HepG2 (cell line): ENCODE data around the gene OR14A2. TPM values are rescaled to one million over a fixed set of nuclear protein-coding genes. Genes with fewer than 3 reads are reported as not detected.
"Not testable (repeated sequence)": the region's sequence is repeated elsewhere in the genome, so short reads cannot be mapped to it uniquely, and the experiment has no call there.

Experiments used
- ATAC-seq: fragments of 200-7000 bp; cut with Tn5 transposase; 3 replicates; pipeline ENCODE4 v1.9.1; 2020; ENCODE audit warnings: mild to moderate bottlenecking, moderate library complexity
- BruUV-seq: library from RNA; stranded (reverse); fragments of 400-500 nt; replicated peaks from 2 replicates; lab custom pipeline; 2021; lab: Mats Ljungman, UMichigan
- CTCF ChIA-PET: fragments of 300-600 bp; formaldehyde crosslinking; extraction: SDS; loops from one replicate; lab custom pipeline; 2021; ENCODE audit warnings: low total read pairs, inconsistent platforms, low intra/inter-chr PET ratio; lab: Yijun Ruan, JAX
- POLR2A ChIA-PET: fragments of 350-600 bp; sonication (Branson Sonifier 250); formaldehyde crosslinking; loops from one replicate; lab custom pipeline; 2020; ENCODE audit warnings: antibody characterized with exemption, inconsistent platforms; lab: Yijun Ruan, JAX
- DNase-seq: peaks from one replicate; pipeline ENCODE4 v3.0.0-alpha.2; 2015; ENCODE audit warnings: low spot score
- FAIRE-seq: peaks from 3 replicates; lab custom pipeline; 2011; peaks lifted over from hg19 to GRCh38; lab: Jason Lieb, UNC
- H2AFZ ChIP-seq: one replicate; pipeline ENCODE4 v1.6.1; 2011; ENCODE audit warnings: low read length, inconsistent platforms
- H3K27ac ChIP-seq: fragments of 300-600 bp; 3 replicates; pipeline ENCODE4 v1.8.0; 2011; ENCODE audit warnings: mixed run types, mild to moderate bottlenecking, mixed read lengths, low read length, inconsistent platforms; ENCODE audit not compliant: insufficient read depth; ENCODE audit errors: extremely low read length
- H3K27me3 ChIP-seq, 2 experiments: fragments of 200-600 bp in 1 of 2; 2 replicates in 1 of 2; 3 replicates in 1 of 2; pipeline versions ENCODE4 v1.6.0 to v1.8.0; 2011; ENCODE audit warnings: low read length in 2 of 2, mild to moderate bottlenecking in 2 of 2, moderate library complexity in 2 of 2, inconsistent platforms in 1 of 2; ENCODE audit not compliant: insufficient read depth in 2 of 2, control insufficient read depth in 1 of 2
- H3K36me3 ChIP-seq, 2 experiments: fragments of 200-600 bp in 1 of 2; replicated peaks in 1 of 2; 2 replicates in 1 of 2; 3 replicates in 1 of 2; pipeline versions ENCODE4 v1.5.1 to v1.8.0; 2011; ENCODE audit warnings: low read length in 2 of 2, inconsistent platforms in 1 of 2; ENCODE audit not compliant: insufficient read depth in 2 of 2, control insufficient read depth in 1 of 2
- H3K4me1 ChIP-seq: 2 replicates; pipeline ENCODE4 v1.5.1; 2012; ENCODE audit warnings: low read length, inconsistent platforms; ENCODE audit not compliant: insufficient read depth
- H3K4me2 ChIP-seq: 2 replicates; pipeline ENCODE4 v1.6.0; 2011; ENCODE audit warnings: low read depth, low read length, inconsistent platforms
- H3K4me3 ChIP-seq, 3 experiments: fragments of 200-600 bp in 1 of 3; sonication (generic), shearing (Covaris generic) in 1 of 3; replicated peaks in 1 of 3; 2 replicates each; pipeline ENCODE4 v1.5.1; 2011 to 2016; ENCODE audit warnings: low read length in 3 of 3, inconsistent platforms in 2 of 3, low read depth in 2 of 3, mild to moderate bottlenecking in 2 of 3, control low read depth in 1 of 3, mixed read lengths in 1 of 3; ENCODE audit not compliant: insufficient read depth in 1 of 3
- H3K79me2 ChIP-seq: one replicate; pipeline ENCODE4 v1.6.1; 2011; ENCODE audit warnings: low read length, inconsistent platforms; ENCODE audit not compliant: insufficient read depth
- H3K9ac ChIP-seq: 2 replicates; pipeline ENCODE4 v1.6.0; 2011; ENCODE audit warnings: mild to moderate bottlenecking, low read depth, low read length, inconsistent platforms; ENCODE audit not compliant: insufficient read depth
- H3K9me3 ChIP-seq: 2 replicates; pipeline ENCODE4 v1.5.1; 2012; ENCODE audit warnings: mild to moderate bottlenecking, low read length
- H4K20me1 ChIP-seq: 2 replicates; pipeline ENCODE4 v1.6.0; 2011; ENCODE audit warnings: inconsistent platforms, mild to moderate bottlenecking, low read length, moderate library complexity; ENCODE audit not compliant: insufficient read depth
- ARNT ChIP-seq: fragments of 450-650 bp; IDR thresholded peaks from 2 replicates; pipeline ENCODE4 v1.6.1; 2017
- FOXK1 ChIP-seq: sonication (generic); formaldehyde crosslinking; IDR thresholded peaks from 2 replicates; pipeline ENCODE4 v1.4.0; 2020; ENCODE audit warnings: low read depth, missing genetic modification reagents, borderline replicate concordance
- KLF16 ChIP-seq, 2 experiments: sonication (generic) in 1 of 2; formaldehyde crosslinking in 1 of 2; IDR thresholded peaks; 2 replicates each; pipeline versions ENCODE4 v1.6.1 to v1.8.0; 2016 to 2023; ENCODE audit warnings: missing genetic modification reagents in 2 of 2, missing compliant biosample characterization in 1 of 2
- NR2F1 ChIP-seq, 2 experiments: fragments of 450-650 bp in 1 of 2; formaldehyde crosslinking in 1 of 2; IDR thresholded peaks; 2 replicates each; pipeline versions ENCODE4 v1.5.0 to v1.6.1; 2016 to 2020; ENCODE audit warnings: mild to moderate bottlenecking in 1 of 2, missing compliant biosample characterization in 1 of 2, missing genetic modification reagents in 1 of 2, moderate library complexity in 1 of 2
- PAF1 ChIP-seq: IDR thresholded peaks from 2 replicates; pipeline ENCODE4 v1.6.1; 2016; ENCODE audit warnings: missing genetic modification reagents, missing compliant biosample characterization
- SMYD3 ChIP-seq: sonication (generic); formaldehyde crosslinking; IDR thresholded peaks from 2 replicates; pipeline ENCODE4 v1.8.1; 2023; ENCODE audit warnings: mild to moderate bottlenecking, missing genetic modification reagents
- TARDBP ChIP-seq: sonication (generic); formaldehyde crosslinking; IDR thresholded peaks from 2 replicates; pipeline ENCODE4 v1.8.0; 2022; ENCODE audit warnings: mild to moderate bottlenecking, missing genetic modification reagents
- ZNF33B ChIP-seq: sonication (generic); formaldehyde crosslinking; IDR thresholded peaks from 2 replicates; pipeline ENCODE4 v1.5.1; 2020; ENCODE audit warnings: mild to moderate bottlenecking, missing genetic modification reagents
- ZNF737 ChIP-seq: sonication (generic); formaldehyde crosslinking; IDR thresholded peaks from 2 replicates; pipeline ENCODE4 v1.5.0; 2020; ENCODE audit warnings: missing genetic modification reagents, mild to moderate bottlenecking, borderline replicate concordance
- ZNF766 ChIP-seq: sonication (generic); formaldehyde crosslinking; IDR thresholded peaks from 2 replicates; pipeline ENCODE4 v1.5.0; 2020; ENCODE audit warnings: missing genetic modification reagents, borderline replicate concordance
- WGBS: methylation state at CpG from one replicate; pipeline ENCODE4 v1.1.6; 2017; ENCODE audit warnings: low lambda C conversion rate; 5-methylcytosine and 5-hydroxymethylcytosine counted together
- in situ Hi-C: cut with HindIII; loops from 2 replicates; pipeline ENCODE4 v1.10.0; 2017; ENCODE audit warnings: low pct_unique_long_range_greater_than_20kb; ENCODE audit not compliant: extremely low pct_ligation_motif_present
- intact Hi-C: fragments of 100-400 bp; cut with micrococcal nuclease; formaldehyde crosslinking; loops from one replicate; pipeline ENCODE4 v1.10.0; 2022; ENCODE audit not compliant: unreplicated experiment
- polyA plus RNA-seq, 8 experiments: library from polyadenylated mRNA; depleted of rRNA in 3 of 8; stranded (reverse) in 7 of 8; unstranded in 1 of 8; fragments of >200 nt; fragmentation: Illumina TruSeq in 4 of 8; extraction: Trizol in 4 of 8; gene quantifications; 2 replicates each; pipeline versions ENCODE4 v1.2.1 to v1.2.3, GENCODE V29; 2011 to 2016; ENCODE audit warnings: low read depth in 4 of 8, missing spikeins in 1 of 8, mixed read lengths in 1 of 8; ENCODE audit not compliant: insufficient read depth in 1 of 8
- total RNA-seq, 5 experiments: library from RNA; depleted of rRNA; stranded (reverse); fragments of >200 nt; fragmentation: Illumina TruSeq; extraction: Trizol; gene quantifications; 2 replicates each; pipeline ENCODE4 v1.2.3, GENCODE V29; 2016; ENCODE audit warnings: low read depth in 1 of 5
- TF ChIP-seq, protein P1 (sequence below): sonication (generic); formaldehyde crosslinking; IDR thresholded peaks from 2 replicates; pipeline ENCODE4 v1.5.1; 2020; ENCODE audit warnings: missing genetic modification reagents, mild to moderate bottlenecking, borderline replicate concordance
- TF ChIP-seq, protein P2 (sequence below): sonication (generic); formaldehyde crosslinking; IDR thresholded peaks from 2 replicates; pipeline ENCODE4 v1.4.0; 2020; ENCODE audit warnings: missing genetic modification reagents, mild to moderate bottlenecking, borderline replicate concordance
- TF ChIP-seq, protein P3 (sequence below): sonication (generic); formaldehyde crosslinking; IDR thresholded peaks from 2 replicates; pipeline ENCODE4 v1.5.0; 2020; ENCODE audit warnings: mild to moderate bottlenecking, missing genetic modification reagents, borderline replicate concordance

Gene OR14A2
- total and polyA plus RNA-seq, 2 of the 13 experiments (the other 11 are each of a cell fraction or from before 2014, with no cell fraction given) = not detected

DNA sequence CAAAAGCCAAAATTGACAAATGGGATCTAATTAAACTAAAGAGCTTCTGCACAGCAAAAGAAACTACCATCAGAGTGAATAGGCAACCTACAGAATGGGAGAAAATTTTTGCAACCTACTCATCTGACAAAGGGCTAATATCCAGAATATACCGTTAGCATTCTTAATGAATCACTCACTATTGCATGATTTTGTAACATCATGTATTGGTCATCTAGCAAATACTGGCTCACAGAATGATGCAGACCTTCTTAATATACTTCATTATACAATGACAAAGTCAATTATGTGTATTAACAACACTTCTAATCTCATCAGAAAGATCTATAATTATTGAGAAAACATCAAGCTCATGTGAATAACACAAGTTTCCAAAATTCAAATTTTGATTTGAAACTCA is 6.4 kb upstream of the OR14A2 start:
- H3K4me2 ChIP-seq, H3K36me3 ChIP-seq, in situ Hi-C loops, DNase-seq, H3K27me3 ChIP-seq, intact Hi-C loops, POLR2A ChIA-PET, H4K20me1 ChIP-seq, FAIRE-seq, BruUV-seq, CTCF ChIA-PET, H3K79me2 ChIP-seq, ATAC-seq, H3K9ac ChIP-seq, H3K27ac ChIP-seq, H2AFZ ChIP-seq, H3K4me1 ChIP-seq, H3K4me3 ChIP-seq: not testable (repeated sequence)
- WGBS = 0% methylated on average over 1 of the region's 1 CpG
- H3K9me3 ChIP-seq = peaks cover 65% of the 10 kb centered on the region

DNA sequence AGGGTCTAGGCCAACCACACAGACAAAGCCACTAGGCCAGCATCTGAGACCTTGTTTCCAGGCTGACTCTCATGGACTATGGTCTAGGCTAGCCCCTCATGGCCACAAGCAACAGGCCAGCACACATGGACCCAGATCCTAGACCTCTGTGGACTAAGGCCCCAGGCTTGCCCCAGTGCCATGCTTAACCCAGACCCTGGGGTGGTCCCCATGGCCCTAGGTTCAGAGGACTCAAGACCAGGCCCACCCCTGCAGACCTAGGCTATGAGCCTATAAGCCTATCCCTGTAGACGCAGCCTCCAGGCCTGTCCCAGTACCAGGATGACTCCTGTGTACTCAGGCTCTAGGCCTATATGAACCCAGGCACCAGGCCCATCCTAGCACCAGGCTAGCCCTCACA is 1.9 kb upstream of the OR14A2 start:
- H3K79me2 ChIP-seq = no peaks in the 10 kb centered on the region
- no peak overlapping the region for H3K9ac ChIP-seq
- H3K4me1 ChIP-seq = no peaks in the 10 kb centered on the region
- H3K9me3 ChIP-seq = peaks cover 65% of the 10 kb centered on the region
- FAIRE-seq (no peak), DNase-seq (no peak), ATAC-seq (no peak)
- H3K4me3 ChIP-seq = no peak overlapping the region
- intact Hi-C loops (no loop called here), in situ Hi-C loops (no loop called here)
- POLR2A ChIA-PET = no interaction called here
- BruUV-seq = no TSS peak
- no peak overlapping the region for H2AFZ ChIP-seq
- H3K4me2 ChIP-seq = no peak overlapping the region
- no CpG with 5 or more reads among the region's 1 CpG for WGBS
- no peaks in the 10 kb centered on the region for H4K20me1 ChIP-seq
- no peak overlapping the region for H3K27ac ChIP-seq
- CTCF ChIA-PET = no interaction called here
- H3K36me3 ChIP-seq = no peaks in the 10 kb centered on the region
- no peaks in the 10 kb centered on the region for H3K27me3 ChIP-seq
- TF ChIP-seq, protein P1, sequence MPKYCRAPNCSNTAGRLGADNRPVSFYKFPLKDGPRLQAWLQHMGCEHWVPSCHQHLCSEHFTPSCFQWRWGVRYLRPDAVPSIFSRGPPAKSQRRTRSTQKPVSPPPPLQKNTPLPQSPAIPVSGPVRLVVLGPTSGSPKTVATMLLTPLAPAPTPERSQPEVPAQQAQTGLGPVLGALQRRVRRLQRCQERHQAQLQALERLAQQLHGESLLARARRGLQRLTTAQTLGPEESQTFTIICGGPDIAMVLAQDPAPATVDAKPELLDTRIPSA (CRISPR knock-in tag) = no peak
- no peak for TF ChIP-seq ZNF33B (CRISPR knock-in tag)
- no peak for TF ChIP-seq ZNF737 (CRISPR knock-in tag)
- TF ChIP-seq TARDBP (CRISPR knock-in tag) = no peak
- TF ChIP-seq SMYD3 (CRISPR knock-in tag) = no peak
- TF ChIP-seq, protein P2, sequence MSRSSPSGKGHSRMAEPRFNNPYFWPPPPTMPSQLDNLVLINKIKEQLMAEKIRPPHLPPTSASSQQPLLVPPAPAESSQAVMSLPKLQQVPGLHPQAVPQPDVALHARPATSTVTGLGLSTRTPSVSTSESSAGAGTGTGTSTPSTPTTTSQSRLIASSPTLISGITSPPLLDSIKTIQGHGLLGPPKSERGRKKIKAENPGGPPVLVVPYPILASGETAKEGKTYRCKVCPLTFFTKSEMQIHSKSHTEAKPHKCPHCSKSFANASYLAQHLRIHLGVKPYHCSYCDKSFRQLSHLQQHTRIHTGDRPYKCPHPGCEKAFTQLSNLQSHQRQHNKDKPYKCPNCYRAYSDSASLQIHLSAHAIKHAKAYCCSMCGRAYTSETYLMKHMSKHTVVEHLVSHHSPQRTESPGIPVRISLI (CRISPR knock-in tag) = no peak
- TF ChIP-seq KLF16 (CRISPR knock-in tag; IDR thresholded peaks at IDR 0.05) = no peak
- no peak for TF ChIP-seq ARNT
- TF ChIP-seq ZNF766 = no peak
- no peak for TF ChIP-seq PAF1
- TF ChIP-seq FOXK1 (CRISPR knock-in tag) = no peak
- TF ChIP-seq, protein P3, sequence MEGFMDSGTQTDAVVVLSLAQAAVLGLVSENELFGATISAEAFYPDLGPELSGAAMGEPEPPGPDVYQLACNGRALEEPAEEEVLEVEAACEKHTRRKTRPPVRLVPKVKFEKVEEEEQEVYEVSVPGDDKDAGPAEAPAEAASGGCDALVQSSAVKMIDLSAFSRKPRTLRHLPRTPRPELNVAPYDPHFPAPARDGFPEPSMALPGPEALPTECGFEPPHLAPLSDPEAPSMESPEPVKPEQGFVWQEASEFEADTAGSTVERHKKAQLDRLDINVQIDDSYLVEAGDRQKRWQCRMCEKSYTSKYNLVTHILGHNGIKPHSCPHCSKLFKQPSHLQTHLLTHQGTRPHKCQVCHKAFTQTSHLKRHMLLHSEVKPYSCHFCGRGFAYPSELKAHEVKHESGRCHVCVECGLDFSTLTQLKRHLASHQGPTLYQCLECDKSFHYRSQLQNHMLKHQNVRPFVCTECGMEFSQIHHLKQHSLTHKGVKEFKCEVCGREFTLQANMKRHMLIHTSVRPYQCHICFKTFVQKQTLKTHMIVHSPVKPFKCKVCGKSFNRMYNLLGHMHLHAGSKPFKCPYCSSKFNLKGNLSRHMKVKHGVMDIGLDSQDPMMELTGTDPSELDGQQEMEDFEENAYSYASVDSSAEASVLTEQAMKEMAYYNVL (CRISPR knock-in tag) = no peak
- TF ChIP-seq NR2F1 (CRISPR knock-in tag; IDR thresholded peaks at IDR 0.05) = no peak
